H9 (cell line): ENCODE results near the gene ALMS1. TPM values are rescaled to one million over a fixed set of nuclear protein-coding genes. Genes with fewer than 3 reads are reported as not detected.

Experiments used
- DNase-seq: peaks from one replicate; pipeline ENCODE4 v3.0.0-alpha.2; 2017
- H2AFZ ChIP-seq: one replicate; pipeline ENCODE4 v1.6.1; 2013; ENCODE audit warnings: mild to moderate bottlenecking, low read length, control low read depth, moderate library complexity
- H2AK5ac ChIP-seq: 2 replicates; pipeline ENCODE4 v1.6.1; 2013; ENCODE audit warnings: low read length, control low read depth, mixed read lengths; ENCODE audit not compliant: insufficient read length
- H2BK120ac ChIP-seq: one replicate; pipeline ENCODE4 v1.6.1; 2013; ENCODE audit warnings: low read depth, mild to moderate bottlenecking, low read length, control low read depth, inconsistent platforms; ENCODE audit not compliant: poor library complexity, severe bottlenecking
- H2BK12ac ChIP-seq: 2 replicates; pipeline ENCODE4 v1.6.1; 2013; ENCODE audit warnings: low read length, control low read depth, mixed read lengths, low read depth; ENCODE audit not compliant: insufficient read length
- H2BK15ac ChIP-seq: 2 replicates; pipeline ENCODE4 v1.6.1; 2013; ENCODE audit warnings: low read depth, low read length, control low read depth
- H2BK20ac ChIP-seq: one replicate; pipeline ENCODE4 v1.6.1; 2013; ENCODE audit warnings: low read depth, mild to moderate bottlenecking, low read length, control low read depth, inconsistent platforms; ENCODE audit not compliant: poor library complexity, severe bottlenecking
- H2BK5ac ChIP-seq: 2 replicates; pipeline ENCODE4 v1.6.1; 2013; ENCODE audit warnings: low read length, control low read depth, mixed read lengths; ENCODE audit not compliant: insufficient read length
- H3K14ac ChIP-seq: 2 replicates; pipeline ENCODE4 v1.6.1; 2013; ENCODE audit warnings: low read length, control low read depth; ENCODE audit not compliant: insufficient read depth
- H3K18ac ChIP-seq: 2 replicates; pipeline ENCODE4 v1.6.1; 2013; ENCODE audit warnings: low read depth, mild to moderate bottlenecking, mixed read lengths, low read length, control low read depth; ENCODE audit not compliant: insufficient read length
- H3K23ac ChIP-seq: 2 replicates; pipeline ENCODE4 v1.6.1; 2013; ENCODE audit warnings: low read length, control low read depth, mixed read lengths, low read depth; ENCODE audit not compliant: insufficient read length
- H3K23me2 ChIP-seq: 2 replicates; pipeline ENCODE4 v1.6.1; 2013; ENCODE audit warnings: low read depth, mild to moderate bottlenecking, mixed read lengths, low read length, control low read depth; ENCODE audit not compliant: insufficient read length, poor library complexity, severe bottlenecking
- H3K27ac ChIP-seq: 2 replicates; pipeline ENCODE4 v1.5.1; 2013; ENCODE audit warnings: low read length, control low read depth, mixed read lengths, low read depth; ENCODE audit not compliant: insufficient read length
- H3K27me3 ChIP-seq: 2 replicates; pipeline ENCODE4 v1.6.1; 2013; ENCODE audit warnings: low read length, control low read depth, inconsistent platforms; ENCODE audit not compliant: insufficient read depth
- H3K4ac ChIP-seq: 2 replicates; pipeline ENCODE4 v1.6.1; 2013; ENCODE audit warnings: low read depth, mild to moderate bottlenecking, control low read depth, inconsistent platforms, low read length, moderate library complexity
- H3K4me1 ChIP-seq: 2 replicates; pipeline ENCODE4 v1.6.1; 2013; ENCODE audit warnings: low read length, control low read depth, inconsistent platforms; ENCODE audit not compliant: insufficient read depth
- H3K4me2 ChIP-seq: 2 replicates; pipeline ENCODE4 v1.6.1; 2013; ENCODE audit warnings: low read length, control low read depth, mixed read lengths; ENCODE audit not compliant: insufficient read length, insufficient read depth
- H3K56ac ChIP-seq: 2 replicates; pipeline ENCODE4 v1.6.1; 2013; ENCODE audit warnings: low read depth, mild to moderate bottlenecking, mixed read lengths, low read length, control low read depth; ENCODE audit not compliant: insufficient read length
- H3K79me1 ChIP-seq: 2 replicates; pipeline ENCODE4 v1.6.1; 2013; ENCODE audit warnings: low read depth, mild to moderate bottlenecking, moderate library complexity, low read length, control low read depth, inconsistent platforms; ENCODE audit not compliant: insufficient read depth, poor library complexity, severe bottlenecking
- H3K79me2 ChIP-seq: 2 replicates; pipeline ENCODE4 v1.6.1; 2013; ENCODE audit warnings: low read length, control low read depth, inconsistent platforms; ENCODE audit not compliant: insufficient read depth
- H3K9ac ChIP-seq: 2 replicates; pipeline ENCODE4 v1.6.1; 2013; ENCODE audit warnings: low read length, control low read depth, mixed read lengths; ENCODE audit not compliant: insufficient read length; ENCODE audit errors: extremely low read depth
- H3K9me3 ChIP-seq: one replicate; pipeline ENCODE4 v1.6.1; 2013; ENCODE audit warnings: low read depth, low read length, inconsistent platforms; ENCODE audit not compliant: control insufficient read depth
- H3T11ph ChIP-seq: one replicate; pipeline ENCODE4 v1.6.1; 2013; ENCODE audit warnings: mild to moderate bottlenecking, low read length, control low read depth, inconsistent platforms
- H4K20me1 ChIP-seq: one replicate; pipeline ENCODE4 v1.6.1; 2013; ENCODE audit not compliant: control insufficient read depth, insufficient read length, insufficient read depth
- H4K5ac ChIP-seq: 2 replicates; pipeline ENCODE4 v1.6.1; 2013; ENCODE audit warnings: low read depth, mild to moderate bottlenecking, mixed read lengths, low read length, control low read depth; ENCODE audit not compliant: insufficient read length
- H4K8ac ChIP-seq: replicated peaks from 2 replicates; pipeline ENCODE4 v1.6.1; 2013; ENCODE audit warnings: low read length, control low read depth, mixed read lengths, low read depth; ENCODE audit not compliant: insufficient read length
- H4K91ac ChIP-seq: 2 replicates; pipeline ENCODE4 v1.6.1; 2013; ENCODE audit warnings: low read depth, mild to moderate bottlenecking, moderate library complexity, mixed read lengths, low read length, control low read depth; ENCODE audit not compliant: insufficient read length
- H3K27ac Mint-ChIP-seq, 3 experiments: 2 replicates in 2 of 3; 3 replicates in 1 of 3; pipeline ENCODE4 v1.8.0; 2020 to 2021; ENCODE audit warnings: mixed read lengths in 3 of 3, mild to moderate bottlenecking in 1 of 3, moderate library complexity in 1 of 3
- H3K27me3 Mint-ChIP-seq: 2 replicates; pipeline ENCODE4 v1.8.0; 2021; ENCODE audit warnings: low read depth, mild to moderate bottlenecking, moderate library complexity, mixed read lengths
- H3K36me3 Mint-ChIP-seq, 3 experiments: 2 replicates in 2 of 3; 3 replicates in 1 of 3; pipeline ENCODE4 v1.8.0; 2020 to 2021; ENCODE audit warnings: low read depth in 3 of 3, mixed read lengths in 3 of 3; ENCODE audit not compliant: insufficient read depth in 1 of 3
- H3K4me1 Mint-ChIP-seq, 2 experiments: 2 replicates each; pipeline ENCODE4 v1.8.0; 2020; ENCODE audit warnings: mixed read lengths in 2 of 2
- H3K4me3 Mint-ChIP-seq, 2 experiments: 2 replicates in 1 of 2; 3 replicates in 1 of 2; pipeline ENCODE4 v1.8.0; 2020 to 2021; ENCODE audit warnings: mild to moderate bottlenecking in 2 of 2, mixed read lengths in 2 of 2, moderate library complexity in 1 of 2
- H3K9me3 Mint-ChIP-seq, 2 experiments: 2 replicates in 1 of 2; 3 replicates in 1 of 2; pipeline ENCODE4 v1.8.0; 2020; ENCODE audit warnings: mild to moderate bottlenecking in 2 of 2, mixed read lengths in 2 of 2, moderate library complexity in 1 of 2
- WGBS: extraction: QIAGEN DNeasy Blood & Tissue Kit; methylation state at CpG from one replicate; pipeline ENCODE4 v1.1.7; 2013; ENCODE audit warnings: missing lambda C conversion rate, low lambda C conversion rate, mixed read lengths; ENCODE audit not compliant: insufficient read length; ENCODE audit errors: extremely low coverage; 5-methylcytosine and 5-hydroxymethylcytosine counted together
- total RNA-seq: library from RNA; stranded (reverse); gene quantifications from 2 replicates; pipeline ENCODE4 v1.2.1, GENCODE V29; 2021
- TF ChIP-seq, protein P1 (sequence below): fragments of 200-600 bp; sonication (generic); conservative IDR thresholded peaks from 3 replicates; pipeline ENCODE4 v1.8.0; 2021; ENCODE audit warnings: antibody characterized with exemption, mild to moderate bottlenecking

ALMS1 gene
- total RNA-seq, 1 experiment from 2014 or later: 36.2 TPM

GRCh38 chr2:73418343-73418742 is 32.7 kb downstream of the ALMS1 start:
- no peak overlapping the region for H3K56ac ChIP-seq
- TF ChIP-seq, protein P1, sequence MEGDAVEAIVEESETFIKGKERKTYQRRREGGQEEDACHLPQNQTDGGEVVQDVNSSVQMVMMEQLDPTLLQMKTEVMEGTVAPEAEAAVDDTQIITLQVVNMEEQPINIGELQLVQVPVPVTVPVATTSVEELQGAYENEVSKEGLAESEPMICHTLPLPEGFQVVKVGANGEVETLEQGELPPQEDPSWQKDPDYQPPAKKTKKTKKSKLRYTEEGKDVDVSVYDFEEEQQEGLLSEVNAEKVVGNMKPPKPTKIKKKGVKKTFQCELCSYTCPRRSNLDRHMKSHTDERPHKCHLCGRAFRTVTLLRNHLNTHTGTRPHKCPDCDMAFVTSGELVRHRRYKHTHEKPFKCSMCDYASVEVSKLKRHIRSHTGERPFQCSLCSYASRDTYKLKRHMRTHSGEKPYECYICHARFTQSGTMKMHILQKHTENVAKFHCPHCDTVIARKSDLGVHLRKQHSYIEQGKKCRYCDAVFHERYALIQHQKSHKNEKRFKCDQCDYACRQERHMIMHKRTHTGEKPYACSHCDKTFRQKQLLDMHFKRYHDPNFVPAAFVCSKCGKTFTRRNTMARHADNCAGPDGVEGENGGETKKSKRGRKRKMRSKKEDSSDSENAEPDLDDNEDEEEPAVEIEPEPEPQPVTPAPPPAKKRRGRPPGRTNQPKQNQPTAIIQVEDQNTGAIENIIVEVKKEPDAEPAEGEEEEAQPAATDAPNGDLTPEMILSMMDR: no peak
- no peak for DNase-seq
- no peaks in the 10 kb centered on the region for H3K9me3 Mint-ChIP-seq
- no peak overlapping the region for H3K14ac ChIP-seq
- H3K4me1 Mint-ChIP-seq: no peaks in the 10 kb centered on the region
- no peak overlapping the region for H3K27ac ChIP-seq
- H3K27me3 Mint-ChIP-seq: no peaks in the 10 kb centered on the region
- no peak overlapping the region for H3T11ph ChIP-seq
- no peak overlapping the region for H2BK5ac ChIP-seq
- no peak overlapping the region for H4K91ac ChIP-seq
- H3K9ac ChIP-seq: no peak overlapping the region
- no peaks in the 10 kb centered on the region for H3K23me2 ChIP-seq
- H2AK5ac ChIP-seq: no peak overlapping the region
- H3K4me1 ChIP-seq: no peaks in the 10 kb centered on the region
- H3K27ac Mint-ChIP-seq: no peak overlapping the region
- no peak overlapping the region for H3K4ac ChIP-seq
- H3K4me2 ChIP-seq: no peak overlapping the region
- H4K8ac ChIP-seq: no peak overlapping the region
- no peak overlapping the region for H2BK15ac ChIP-seq
- H3K9me3 ChIP-seq: no peaks in the 10 kb centered on the region
- H4K20me1 ChIP-seq: no peaks in the 10 kb centered on the region
- H2BK12ac ChIP-seq: no peak overlapping the region
- no peak overlapping the region for H2BK120ac ChIP-seq
- no peak overlapping the region for H3K18ac ChIP-seq
- H3K23ac ChIP-seq: no peak overlapping the region
- H3K27me3 ChIP-seq: no peaks in the 10 kb centered on the region
- no peak overlapping the region for H2BK20ac ChIP-seq
- no peak overlapping the region for H3K4me3 Mint-ChIP-seq
- no peaks in the 10 kb centered on the region for H3K79me1 ChIP-seq
- no CpG with 5 or more reads among the region's 7 CpGs for WGBS
- H3K36me3 Mint-ChIP-seq: peaks cover 0 to 4% (median 2%) of the 10 kb centered on the region in 3 experiments; a peak in 4 of 7 replicates
- no peak overlapping the region for H2AFZ ChIP-seq
- no peak overlapping the region for H4K5ac ChIP-seq
- no peaks in the 10 kb centered on the region for H3K79me2 ChIP-seq
